HepG2 (cell line): ENCODE measurements around the gene PLXNB2. TPM values are rescaled to one million over a fixed set of nuclear protein-coding genes. Genes with fewer than 3 reads are reported as not detected.

Experiments used
- ARNT ChIP-seq: fragments of 450-650 bp; IDR thresholded peaks from 2 replicates; pipeline ENCODE4 v1.6.1; 2017
- HMGA1 ChIP-seq: sonication (generic); formaldehyde crosslinking; conservative IDR thresholded peaks from 2 replicates; pipeline ENCODE4 v1.4.0; 2020; ENCODE audit warnings: missing genetic modification reagents
- KLF9 ChIP-seq: IDR thresholded peaks from 2 replicates; pipeline ENCODE4 v1.6.1; 2016; ENCODE audit warnings: low read depth
- NCOR1 ChIP-seq: fragments of 200-600 bp; sonication (generic); IDR thresholded peaks from 2 replicates; pipeline ENCODE4 v1.7.0; 2017; ENCODE audit warnings: antibody characterized with exemption, low read length, borderline replicate concordance
- PAWR ChIP-seq: sonication (generic); formaldehyde crosslinking; IDR thresholded peaks from 2 replicates; pipeline ENCODE4 v1.4.0; 2020; ENCODE audit warnings: missing genetic modification reagents, mild to moderate bottlenecking, borderline replicate concordance
- STAT5B ChIP-seq: sonication (generic); formaldehyde crosslinking; IDR thresholded peaks from 2 replicates; pipeline ENCODE4 v1.4.0; 2020; ENCODE audit warnings: missing genetic modification reagents
- TRIM24 ChIP-seq: sonication (generic); formaldehyde crosslinking; IDR thresholded peaks from 2 replicates; pipeline ENCODE4 v1.8.0; 2022; ENCODE audit warnings: mild to moderate bottlenecking, missing genetic modification reagents
- ZNF12 ChIP-seq: sonication (generic); formaldehyde crosslinking; IDR thresholded peaks from 2 replicates; pipeline ENCODE4 v1.5.0; 2020; ENCODE audit warnings: missing genetic modification reagents
- ZNF333 ChIP-seq: sonication (generic); formaldehyde crosslinking; IDR thresholded peaks from 2 replicates; pipeline ENCODE4 v1.4.0; 2020; ENCODE audit warnings: mild to moderate bottlenecking, missing genetic modification reagents, borderline replicate concordance
- ZNF460 ChIP-seq: sonication (generic); formaldehyde crosslinking; IDR thresholded peaks from 2 replicates; pipeline ENCODE4 v1.5.1; 2020; ENCODE audit warnings: missing genetic modification reagents, mild to moderate bottlenecking, borderline replicate concordance
- polyA plus RNA-seq, 8 experiments: library from polyadenylated mRNA; depleted of rRNA in 3 of 8; stranded (reverse) in 7 of 8; unstranded in 1 of 8; fragments of >200 nt; fragmentation: Illumina TruSeq in 4 of 8; extraction: Trizol in 4 of 8; gene quantifications; 2 replicates each; pipeline versions ENCODE4 v1.2.1 to v1.2.3, GENCODE V29; 2011 to 2016; ENCODE audit warnings: low read depth in 4 of 8, missing spikeins in 1 of 8, mixed read lengths in 1 of 8; ENCODE audit not compliant: insufficient read depth in 1 of 8
- total RNA-seq, 5 experiments: library from RNA; depleted of rRNA; stranded (reverse); fragments of >200 nt; fragmentation: Illumina TruSeq; extraction: Trizol; gene quantifications; 2 replicates each; pipeline ENCODE4 v1.2.3, GENCODE V29; 2016; ENCODE audit warnings: low read depth in 1 of 5
- TF ChIP-seq, protein P1 (sequence below): sonication (generic); formaldehyde crosslinking; IDR thresholded peaks from 2 replicates; pipeline ENCODE4 v1.4.0; 2020; ENCODE audit warnings: mild to moderate bottlenecking, missing genetic modification reagents, borderline replicate concordance
- TF ChIP-seq, protein P2 (sequence below): IDR thresholded peaks from 2 replicates; pipeline ENCODE4 v1.6.1; 2016; ENCODE audit warnings: control low read depth
- TF ChIP-seq, protein P3 (sequence below): sonication (generic); formaldehyde crosslinking; conservative IDR thresholded peaks from 2 replicates; pipeline ENCODE4 v1.4.0; 2020; ENCODE audit warnings: missing genetic modification reagents
- TF ChIP-seq, protein P4 (sequence below), 2 experiments: sonication (generic) in 1 of 2; formaldehyde crosslinking in 1 of 2; IDR thresholded peaks; 2 replicates each; pipeline versions ENCODE4 v1.6.1 to v1.9.0; 2014 to 2022; ENCODE audit warnings: antibody characterized with exemption in 1 of 2, borderline replicate concordance in 1 of 2, inconsistent platforms in 1 of 2, low read depth in 1 of 2, missing genetic modification reagents in 1 of 2

Gene PLXNB2
- total and polyA plus RNA-seq, 2 of the 13 experiments (the other 11 are each of a cell fraction or from before 2014, with no cell fraction given), result 32.6 to 68.9 TPM

DNA sequence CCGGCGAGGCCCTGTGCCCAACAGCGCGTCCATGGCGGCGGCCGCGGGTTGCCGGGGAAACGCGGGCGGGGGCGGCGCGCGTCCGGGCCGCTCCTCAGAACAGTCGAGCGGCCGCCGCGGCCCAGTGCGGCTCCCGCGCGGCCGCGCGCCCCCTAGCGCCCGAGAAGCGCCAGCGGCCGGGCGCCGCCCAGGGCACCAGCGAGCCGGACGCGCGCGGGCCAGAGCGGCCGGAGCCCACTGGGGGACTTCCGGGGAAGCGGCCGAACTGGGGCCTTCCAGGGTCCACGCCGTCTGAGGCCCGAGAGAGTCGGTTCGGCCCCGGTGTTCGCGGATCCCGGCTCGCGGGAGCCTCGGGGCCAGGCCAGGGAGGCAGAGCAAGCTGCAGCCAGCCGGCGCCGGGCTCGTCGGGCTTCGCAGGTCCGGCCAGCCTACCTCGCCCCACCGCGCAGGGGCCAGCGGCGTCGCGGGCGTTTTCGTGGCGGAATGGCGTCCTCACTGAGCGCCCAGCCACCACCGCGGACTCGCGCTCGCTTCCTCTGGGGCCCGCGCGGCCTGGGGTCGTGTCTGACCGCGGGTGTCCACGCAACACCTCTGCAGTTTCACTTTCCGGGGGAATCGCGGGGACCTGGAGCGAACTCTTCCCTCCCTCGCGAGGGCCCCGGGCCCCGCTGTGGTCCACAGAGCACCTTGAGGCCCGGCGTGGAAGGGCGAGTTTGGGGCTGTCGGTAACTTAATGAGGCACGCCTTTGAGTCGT is 19.7 kb upstream of the PLXNB2 start, which contains the start of gene DENND6B (continued):
- no peak for TF ChIP-seq PAWR (CRISPR knock-in tag)
- TF ChIP-seq ZNF333 (CRISPR knock-in tag), result peak; percentile 69; the same call in 1 of the 2 replicates
- TF ChIP-seq, protein P1, sequence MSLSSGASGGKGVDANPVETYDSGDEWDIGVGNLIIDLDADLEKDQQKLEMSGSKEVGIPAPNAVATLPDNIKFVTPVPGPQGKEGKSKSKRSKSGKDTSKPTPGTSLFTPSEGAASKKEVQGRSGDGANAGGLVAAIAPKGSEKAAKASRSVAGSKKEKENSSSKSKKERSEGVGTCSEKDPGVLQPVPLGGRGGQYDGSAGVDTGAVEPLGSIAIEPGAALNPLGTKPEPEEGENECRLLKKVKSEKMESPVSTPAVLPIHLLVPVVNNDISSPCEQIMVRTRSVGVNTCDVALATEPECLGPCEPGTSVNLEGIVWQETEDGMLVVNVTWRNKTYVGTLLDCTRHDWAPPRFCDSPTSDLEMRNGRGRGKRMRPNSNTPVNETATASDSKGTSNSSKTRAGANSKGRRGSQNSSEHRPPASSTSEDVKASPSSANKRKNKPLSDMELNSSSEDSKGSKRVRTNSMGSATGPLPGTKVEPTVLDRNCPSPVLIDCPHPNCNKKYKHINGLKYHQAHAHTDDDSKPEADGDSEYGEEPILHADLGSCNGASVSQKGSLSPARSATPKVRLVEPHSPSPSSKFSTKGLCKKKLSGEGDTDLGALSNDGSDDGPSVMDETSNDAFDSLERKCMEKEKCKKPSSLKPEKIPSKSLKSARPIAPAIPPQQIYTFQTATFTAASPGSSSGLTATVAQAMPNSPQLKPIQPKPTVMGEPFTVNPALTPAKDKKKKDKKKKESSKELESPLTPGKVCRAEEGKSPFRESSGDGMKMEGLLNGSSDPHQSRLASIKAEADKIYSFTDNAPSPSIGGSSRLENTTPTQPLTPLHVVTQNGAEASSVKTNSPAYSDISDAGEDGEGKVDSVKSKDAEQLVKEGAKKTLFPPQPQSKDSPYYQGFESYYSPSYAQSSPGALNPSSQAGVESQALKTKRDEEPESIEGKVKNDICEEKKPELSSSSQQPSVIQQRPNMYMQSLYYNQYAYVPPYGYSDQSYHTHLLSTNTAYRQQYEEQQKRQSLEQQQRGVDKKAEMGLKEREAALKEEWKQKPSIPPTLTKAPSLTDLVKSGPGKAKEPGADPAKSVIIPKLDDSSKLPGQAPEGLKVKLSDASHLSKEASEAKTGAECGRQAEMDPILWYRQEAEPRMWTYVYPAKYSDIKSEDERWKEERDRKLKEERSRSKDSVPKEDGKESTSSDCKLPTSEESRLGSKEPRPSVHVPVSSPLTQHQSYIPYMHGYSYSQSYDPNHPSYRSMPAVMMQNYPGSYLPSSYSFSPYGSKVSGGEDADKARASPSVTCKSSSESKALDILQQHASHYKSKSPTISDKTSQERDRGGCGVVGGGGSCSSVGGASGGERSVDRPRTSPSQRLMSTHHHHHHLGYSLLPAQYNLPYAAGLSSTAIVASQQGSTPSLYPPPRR, result peak; percentile 44; the same call in 1 of the 2 replicates
- TF ChIP-seq, protein P2, sequence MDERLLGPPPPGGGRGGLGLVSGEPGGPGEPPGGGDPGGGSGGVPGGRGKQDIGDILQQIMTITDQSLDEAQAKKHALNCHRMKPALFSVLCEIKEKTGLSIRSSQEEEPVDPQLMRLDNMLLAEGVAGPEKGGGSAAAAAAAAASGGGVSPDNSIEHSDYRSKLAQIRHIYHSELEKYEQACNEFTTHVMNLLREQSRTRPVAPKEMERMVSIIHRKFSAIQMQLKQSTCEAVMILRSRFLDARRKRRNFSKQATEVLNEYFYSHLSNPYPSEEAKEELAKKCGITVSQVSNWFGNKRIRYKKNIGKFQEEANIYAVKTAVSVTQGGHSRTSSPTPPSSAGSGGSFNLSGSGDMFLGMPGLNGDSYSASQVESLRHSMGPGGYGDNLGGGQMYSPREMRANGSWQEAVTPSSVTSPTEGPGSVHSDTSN (CRISPR knock-in tag), result no peak
- TF ChIP-seq HMGA1 (CRISPR knock-in tag), result no peak
- TF ChIP-seq, protein P3, sequence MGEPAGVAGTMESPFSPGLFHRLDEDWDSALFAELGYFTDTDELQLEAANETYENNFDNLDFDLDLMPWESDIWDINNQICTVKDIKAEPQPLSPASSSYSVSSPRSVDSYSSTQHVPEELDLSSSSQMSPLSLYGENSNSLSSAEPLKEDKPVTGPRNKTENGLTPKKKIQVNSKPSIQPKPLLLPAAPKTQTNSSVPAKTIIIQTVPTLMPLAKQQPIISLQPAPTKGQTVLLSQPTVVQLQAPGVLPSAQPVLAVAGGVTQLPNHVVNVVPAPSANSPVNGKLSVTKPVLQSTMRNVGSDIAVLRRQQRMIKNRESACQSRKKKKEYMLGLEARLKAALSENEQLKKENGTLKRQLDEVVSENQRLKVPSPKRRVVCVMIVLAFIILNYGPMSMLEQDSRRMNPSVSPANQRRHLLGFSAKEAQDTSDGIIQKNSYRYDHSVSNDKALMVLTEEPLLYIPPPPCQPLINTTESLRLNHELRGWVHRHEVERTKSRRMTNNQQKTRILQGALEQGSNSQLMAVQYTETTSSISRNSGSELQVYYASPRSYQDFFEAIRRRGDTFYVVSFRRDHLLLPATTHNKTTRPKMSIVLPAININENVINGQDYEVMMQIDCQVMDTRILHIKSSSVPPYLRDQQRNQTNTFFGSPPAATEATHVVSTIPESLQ, result no peak
- no peak for TF ChIP-seq ARNT
- TF ChIP-seq NCOR1, result no peak
- TF ChIP-seq STAT5B (CRISPR knock-in tag), result 0 out of 2 replicates have a peak, but pooled peaks have one; percentile 30
- no peak for TF ChIP-seq TRIM24 (CRISPR knock-in tag)
- no peak for TF ChIP-seq KLF9 (CRISPR knock-in tag)
- TF ChIP-seq ZNF460 (CRISPR knock-in tag), result no peak
- TF ChIP-seq, protein P4, sequence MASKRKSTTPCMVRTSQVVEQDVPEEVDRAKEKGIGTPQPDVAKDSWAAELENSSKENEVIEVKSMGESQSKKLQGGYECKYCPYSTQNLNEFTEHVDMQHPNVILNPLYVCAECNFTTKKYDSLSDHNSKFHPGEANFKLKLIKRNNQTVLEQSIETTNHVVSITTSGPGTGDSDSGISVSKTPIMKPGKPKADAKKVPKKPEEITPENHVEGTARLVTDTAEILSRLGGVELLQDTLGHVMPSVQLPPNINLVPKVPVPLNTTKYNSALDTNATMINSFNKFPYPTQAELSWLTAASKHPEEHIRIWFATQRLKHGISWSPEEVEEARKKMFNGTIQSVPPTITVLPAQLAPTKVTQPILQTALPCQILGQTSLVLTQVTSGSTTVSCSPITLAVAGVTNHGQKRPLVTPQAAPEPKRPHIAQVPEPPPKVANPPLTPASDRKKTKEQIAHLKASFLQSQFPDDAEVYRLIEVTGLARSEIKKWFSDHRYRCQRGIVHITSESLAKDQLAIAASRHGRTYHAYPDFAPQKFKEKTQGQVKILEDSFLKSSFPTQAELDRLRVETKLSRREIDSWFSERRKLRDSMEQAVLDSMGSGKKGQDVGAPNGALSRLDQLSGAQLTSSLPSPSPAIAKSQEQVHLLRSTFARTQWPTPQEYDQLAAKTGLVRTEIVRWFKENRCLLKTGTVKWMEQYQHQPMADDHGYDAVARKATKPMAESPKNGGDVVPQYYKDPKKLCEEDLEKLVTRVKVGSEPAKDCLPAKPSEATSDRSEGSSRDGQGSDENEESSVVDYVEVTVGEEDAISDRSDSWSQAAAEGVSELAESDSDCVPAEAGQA (IDR thresholded peaks at IDR 0.05; ENCODE audit: low read depth), result 0 out of 2 replicates have a peak, but pooled peaks have one; percentile 14
- TF ChIP-seq, protein P4 (CRISPR knock-in tag; IDR thresholded peaks at IDR 0.05; ENCODE audit: borderline replicate concordance), result peak; percentile 94
- TF ChIP-seq ZNF12, result no peak
